Measurements from ENCODE around the gene PDCD1. TPM values are rescaled to one million over a fixed set of nuclear protein-coding genes. Genes with fewer than 3 reads are reported as not detected.

PDCD1 gene
- total RNA-seq, 2 donors from 2014 or later: 1.0 to 17.5 TPM

- Histone ChIP-seq H3K4me3 (peak overlapping the region; percentile 50 to 69), H3K27ac (peak overlapping the region; percentile 81 to 90), H3K4me1 (peaks cover 0 to 26% of the 10 kb centered on the region in 2 donors), H3K27me3 (no peaks in the 10 kb centered on the region), H3K36me3 (no peaks in the 10 kb centered on the region), H3K9me3 (no peaks in the 10 kb centered on the region)
- peak; percentile 72 for DNase-seq (ENCODE audit: low spot score)
- TF ChIP-seq CTCF (IDR thresholded peaks at IDR 0.05): peak in 1 of 2 donors; percentile 33
These were observed 23.5 kb upstream of the PDCD1 start for GRCh38 chr2:241882091-241882625.

GRCh38 chr2:241880311-241881073, 21.8 kb upstream of the PDCD1 start:
- no peaks in the 10 kb centered on the region for H3K9me3 ChIP-seq
- no peaks in the 10 kb centered on the region for H3K36me3 ChIP-seq
- TF ChIP-seq CTCF (IDR thresholded peaks at IDR 0.05): no peak
- peaks cover 0 to 26% of the 10 kb centered on the region in 2 donors for H3K4me1 ChIP-seq
- no peaks in the 10 kb centered on the region for H3K27me3 ChIP-seq
- no peak for DNase-seq (ENCODE audit: low spot score)
- peak overlapping the region in 1 of 2 donors; percentile 69 for H3K4me3 ChIP-seq
- peak overlapping the region; percentile 62 to 90 for H3K27ac ChIP-seq

- H3K36me3 ChIP-seq: no peaks in the 10 kb centered on the region
- DNase-seq (ENCODE audit: low spot score): no peak
These were observed 20.6 kb upstream of the PDCD1 start for GRCh38 chr2:241879326-241879725.

GRCh38 chr2:241877989-241878970, 19.6 kb upstream of the PDCD1 start:
- Histone ChIP-seq H3K27me3 (no peaks in the 10 kb centered on the region), H3K36me3 (no peaks in the 10 kb centered on the region), H3K4me3 (no peak overlapping the region), H3K27ac (no peak overlapping the region), H3K4me1 (peaks cover 0 to 26% of the 10 kb centered on the region in 2 donors), H3K9me3 (no peaks in the 10 kb centered on the region)
- no peak for DNase-seq (ENCODE audit: low spot score)
- peak; percentile 68 to 77 for TF ChIP-seq CTCF (IDR thresholded peaks at IDR 0.05)

More at GRCh38 chr2:241879326-241879725, 20.6 kb upstream of the PDCD1 start:
- Histone ChIP-seq H3K4me3 (no peak overlapping the region), H3K9me3 (no peaks in the 10 kb centered on the region), H3K27ac (no peak overlapping the region), H3K27me3 (no peaks in the 10 kb centered on the region), H3K4me1 (peaks cover 0 to 26% of the 10 kb centered on the region in 2 donors)
- TF ChIP-seq CTCF (IDR thresholded peaks at IDR 0.05): no peak

GRCh38 chr2:241877197-241877685, 18.5 kb upstream of the PDCD1 start:
- Histone ChIP-seq H3K27ac (no peak overlapping the region), H3K27me3 (no peaks in the 10 kb centered on the region), H3K4me1 (peaks cover 0 to 16% of the 10 kb centered on the region in 2 donors), H3K36me3 (no peaks in the 10 kb centered on the region), H3K9me3 (no peaks in the 10 kb centered on the region), H3K4me3 (no peak overlapping the region)
- TF ChIP-seq CTCF (IDR thresholded peaks at IDR 0.05): no peak
- no peak for DNase-seq (ENCODE audit: low spot score)

Measured in right atrium auricular region (tissue), 2 donors.